Activated CD4-positive, alpha-beta T cell treated with anti-CD3 and anti-CD28 coated beads, Interleukin-2, amount 10 ng/mL, durations not matched to agents 7 days and 5 days (primary cell): Measurements from ENCODE around the gene ELOVL5. TPM values are rescaled to one million over a fixed set of nuclear protein-coding genes. Genes with fewer than 3 reads are reported as not detected.

Experiments
- CTCF ChIA-PET: fragments of 350-600 bp; sonication (Branson Sonifier 250); formaldehyde crosslinking; loops from one replicate; lab custom pipeline; 2021; ENCODE audit warnings: antibody characterized with exemption; lab: Charles Lee
- POLR2A ChIA-PET: fragments of 350-600 bp; sonication (Branson Sonifier 250); formaldehyde crosslinking; loops from one replicate; lab custom pipeline; 2021; ENCODE audit warnings: antibody characterized with exemption; lab: Charles Lee
- DNase-seq: peaks from one replicate; pipeline ENCODE4 v3.0.0-alpha.2; 2020
- H3K27ac Mint-ChIP-seq: one replicate; pipeline ENCODE4 v1.8.0; 2021; ENCODE audit warnings: mild to moderate bottlenecking, moderate library complexity, mixed read lengths
- H3K27me3 Mint-ChIP-seq: one replicate; pipeline ENCODE4 v1.8.0; 2021; ENCODE audit warnings: mixed read lengths
- H3K36me3 Mint-ChIP-seq: one replicate; pipeline ENCODE4 v1.8.0; 2021; ENCODE audit warnings: low read depth, mixed read lengths
- H3K4me1 Mint-ChIP-seq: one replicate; pipeline ENCODE4 v1.8.0; 2021; ENCODE audit warnings: mixed read lengths
- H3K4me3 Mint-ChIP-seq: one replicate; pipeline ENCODE4 v1.8.0; 2021; ENCODE audit warnings: mild to moderate bottlenecking, moderate library complexity, mixed read lengths
- H3K9me3 Mint-ChIP-seq: one replicate; pipeline ENCODE4 v1.8.0; 2021; ENCODE audit warnings: mixed read lengths
- total RNA-seq, 2 experiments: library from RNA; stranded (reverse); gene quantifications; one replicate each; pipeline ENCODE4 v1.2.3, GENCODE V29; 2021

ELOVL5 gene
- total RNA-seq, 2 experiments from 2014 or later, result 124 to 152 TPM

DNA sequence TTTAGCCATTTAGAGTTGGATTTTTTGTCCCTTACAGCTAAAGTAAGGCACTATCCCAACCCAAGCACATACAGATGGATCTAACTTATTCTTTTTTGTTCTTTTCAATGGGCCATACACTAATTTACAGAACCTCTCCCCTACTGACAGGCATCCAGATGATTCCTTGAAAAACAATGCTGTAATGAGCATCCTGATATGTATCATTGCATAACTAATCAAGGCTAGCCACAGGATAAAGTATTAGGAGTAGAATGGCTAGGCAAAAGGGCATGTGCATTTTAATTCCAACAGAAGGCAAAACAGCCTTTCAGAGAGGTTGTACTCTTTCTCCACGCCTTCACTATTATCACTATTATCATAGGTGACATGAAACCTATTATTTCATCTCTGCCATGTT, 54.1 kb downstream of the ELOVL5 start:
- no peaks in the 10 kb centered on the region for H3K9me3 Mint-ChIP-seq
- peaks cover 62% of the 10 kb centered on the region for H3K4me1 Mint-ChIP-seq
- CTCF ChIA-PET, result interaction anchor here (0.5 kb wide), 1 partner anchor 108 kb away, joined by 3 read pairs; no protein-coding TSS in a partner anchor
- DNase-seq, result no peak
- H3K27ac Mint-ChIP-seq, result no peak overlapping the region
- no peaks in the 10 kb centered on the region for H3K27me3 Mint-ChIP-seq
- H3K36me3 Mint-ChIP-seq, result peaks cover 34% of the 10 kb centered on the region
- H3K4me3 Mint-ChIP-seq, result no peak overlapping the region
- POLR2A ChIA-PET, result no interaction called here

DNA sequence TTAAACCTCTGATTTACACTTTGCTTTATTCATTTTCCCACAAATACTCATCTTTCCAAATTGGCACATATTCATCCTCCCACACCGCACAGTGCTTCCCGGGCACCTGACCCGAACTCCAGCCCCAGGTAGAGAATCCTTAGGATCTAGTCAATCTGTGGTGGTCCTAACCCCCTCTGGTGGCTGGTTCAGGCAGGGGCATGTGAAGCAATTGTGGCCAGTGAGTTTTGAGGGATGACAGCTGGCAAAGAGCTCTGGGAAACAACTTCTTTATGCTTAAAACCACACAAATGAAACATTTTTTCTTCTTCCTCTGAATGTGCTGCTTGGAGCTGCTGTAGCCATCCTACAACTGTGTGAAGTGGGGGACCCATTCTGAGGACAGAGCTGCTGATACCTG, 54.7 kb downstream of the ELOVL5 start:
- DNase-seq, result no peak
- Mint-ChIP-seq H3K4me3 (no peak overlapping the region), H3K27me3 (no peaks in the 10 kb centered on the region), H3K4me1 (peaks cover 57% of the 10 kb centered on the region), H3K36me3 (peaks cover 35% of the 10 kb centered on the region), H3K9me3 (no peaks in the 10 kb centered on the region), H3K27ac (no peak overlapping the region)
- ChIA-PET POLR2A (no interaction called here), CTCF (interaction anchor here (0.5 kb wide), 1 partner anchor 108 kb away, joined by 3 read pairs; no protein-coding TSS in a partner anchor)

DNA sequence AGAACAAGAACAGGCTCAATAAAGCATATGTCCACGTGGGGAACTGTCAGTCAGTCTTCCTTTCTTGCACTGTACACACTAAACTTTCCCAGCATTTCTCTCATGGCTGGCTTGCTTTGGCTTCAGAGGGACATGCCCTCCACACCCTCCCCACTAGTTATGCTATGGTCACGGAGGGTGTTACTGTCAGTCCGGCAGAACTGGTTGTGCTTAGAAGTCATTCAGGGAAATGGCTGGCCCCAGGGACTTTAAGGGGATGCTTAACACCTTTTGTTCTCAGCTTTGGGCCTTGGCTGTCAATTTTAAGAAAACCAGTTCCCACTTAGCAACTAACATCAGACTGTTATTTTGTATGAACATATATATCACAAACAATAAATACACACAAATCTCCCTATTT, 55.1 kb downstream of the ELOVL5 start:
- POLR2A ChIA-PET, result no interaction called here
- no peak overlapping the region for H3K4me3 Mint-ChIP-seq
- CTCF ChIA-PET, result interaction anchor here (1.3 kb wide), 1 partner anchor 50 kb away, joined by 3 read pairs; no protein-coding TSS in a partner anchor
- H3K36me3 Mint-ChIP-seq, result peaks cover 35% of the 10 kb centered on the region
- H3K27ac Mint-ChIP-seq, result peak overlapping the region; percentile 67
- DNase-seq, result no peak
- no peaks in the 10 kb centered on the region for H3K9me3 Mint-ChIP-seq
- H3K4me1 Mint-ChIP-seq, result peaks cover 53% of the 10 kb centered on the region
- no peaks in the 10 kb centered on the region for H3K27me3 Mint-ChIP-seq

DNA sequence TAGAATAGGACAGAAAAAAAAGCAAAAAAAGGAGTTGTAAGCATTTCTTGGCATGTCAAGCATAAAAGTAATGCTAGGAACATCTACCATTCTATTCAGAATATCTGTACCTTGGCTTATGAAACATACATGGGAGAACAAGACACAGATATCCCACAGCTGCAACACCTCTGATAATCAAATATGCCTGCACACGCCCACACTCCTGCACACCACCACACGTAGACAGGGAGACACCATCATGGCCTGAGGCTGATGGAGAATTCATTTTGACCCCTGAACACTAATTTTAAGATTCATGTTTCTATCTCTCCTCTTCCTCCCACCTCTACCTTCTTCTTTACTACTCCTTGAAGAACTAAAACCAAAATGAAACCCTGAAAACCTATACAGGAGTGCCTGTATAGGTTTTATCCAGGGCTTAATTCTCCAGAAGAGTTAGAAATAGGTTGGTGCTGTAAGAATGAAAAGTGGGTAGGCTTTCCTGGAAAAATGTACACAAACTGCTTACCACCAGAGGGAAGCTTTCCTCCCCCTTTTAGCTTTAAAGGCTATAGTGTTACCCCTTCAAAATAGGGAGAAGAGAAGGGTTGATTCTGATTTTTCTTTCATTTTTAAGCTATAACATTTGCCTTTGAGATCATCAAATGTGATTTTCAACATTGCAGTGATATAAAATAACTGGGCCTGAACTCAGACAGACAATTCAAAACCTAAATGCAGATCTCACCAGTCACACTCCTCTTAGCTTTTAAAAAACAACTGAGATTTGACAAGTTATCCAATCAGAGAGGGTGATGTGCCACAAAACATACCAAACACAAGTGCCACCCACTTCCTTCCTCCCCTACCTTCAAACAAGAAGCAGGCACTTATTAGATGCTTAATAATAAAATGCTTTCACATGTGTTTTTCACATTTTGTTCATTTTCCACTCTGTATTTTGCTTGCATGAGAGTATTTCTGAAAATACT, 57.9 kb downstream of the ELOVL5 start:
- H3K36me3 Mint-ChIP-seq, result peaks cover 48% of the 10 kb centered on the region
- ChIA-PET CTCF (interaction anchor here (0.7 to 0.9 kb wide), 2 partner anchors 11 to 69 kb away, joined by 3 to 4 read pairs; no protein-coding TSS in a partner anchor), POLR2A (no interaction called here)
- peak overlapping the region; percentile 48 for H3K27ac Mint-ChIP-seq
- no peaks in the 10 kb centered on the region for H3K9me3 Mint-ChIP-seq
- no peak overlapping the region for H3K4me3 Mint-ChIP-seq
- H3K4me1 Mint-ChIP-seq, result peaks cover 48% of the 10 kb centered on the region
- peak; percentile 40 for DNase-seq
- no peaks in the 10 kb centered on the region for H3K27me3 Mint-ChIP-seq

DNA sequence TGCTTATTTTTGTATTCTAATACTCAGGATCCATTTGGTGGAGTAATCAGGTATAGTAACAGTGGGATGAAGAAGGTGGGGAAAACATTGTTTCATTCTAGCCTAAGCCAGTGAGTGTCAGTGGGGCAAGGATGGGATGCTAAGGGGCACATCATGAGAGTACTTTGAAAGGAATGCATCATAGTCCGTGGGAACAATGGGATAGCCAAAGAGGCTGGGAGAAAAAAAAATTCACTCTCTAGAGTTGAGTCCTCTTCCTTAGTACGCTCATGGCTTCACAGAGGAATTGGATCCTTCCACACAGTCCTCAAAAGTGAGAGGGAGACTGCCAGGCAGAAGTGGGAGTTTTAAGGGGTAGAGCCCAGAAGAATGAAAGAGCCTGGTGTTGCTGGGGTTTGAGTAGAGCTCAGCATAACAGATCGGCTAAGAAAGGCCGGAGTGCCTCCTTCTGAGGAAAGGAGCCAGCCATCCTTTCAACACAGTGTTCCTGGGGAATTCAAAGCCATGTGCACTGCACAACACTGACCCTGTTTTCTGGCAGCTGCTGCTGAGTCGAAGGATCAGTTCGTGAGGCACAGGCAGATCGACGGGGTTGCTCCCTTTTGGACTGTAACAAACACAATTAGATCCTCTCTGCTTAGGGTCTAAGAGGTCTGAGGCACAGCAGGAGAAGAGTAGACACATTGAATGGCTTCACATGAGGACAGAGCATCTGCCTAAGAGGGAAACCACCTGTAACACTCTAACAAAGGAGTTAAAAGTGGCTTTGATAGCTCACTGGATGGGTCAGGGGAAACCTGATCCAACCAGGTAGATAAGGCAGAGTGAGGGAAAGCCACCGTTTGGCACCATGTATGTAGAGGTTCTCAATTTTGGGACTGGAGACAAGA, 61.2 kb downstream of the ELOVL5 start:
- H3K9me3 Mint-ChIP-seq, result no peaks in the 10 kb centered on the region
- no peak for DNase-seq
- no peak overlapping the region for H3K4me3 Mint-ChIP-seq
- H3K27me3 Mint-ChIP-seq, result no peaks in the 10 kb centered on the region
- H3K36me3 Mint-ChIP-seq, result peaks cover 43% of the 10 kb centered on the region
- CTCF ChIA-PET, result interaction anchor here (1.4 to 2.3 kb wide), 2 partner anchors 14 kb away, joined by 4 to 5 read pairs; no protein-coding TSS in a partner anchor
- peak overlapping the region; percentile 54 for H3K27ac Mint-ChIP-seq
- POLR2A ChIA-PET, result no interaction called here
- peaks cover 41% of the 10 kb centered on the region for H3K4me1 Mint-ChIP-seq

DNA sequence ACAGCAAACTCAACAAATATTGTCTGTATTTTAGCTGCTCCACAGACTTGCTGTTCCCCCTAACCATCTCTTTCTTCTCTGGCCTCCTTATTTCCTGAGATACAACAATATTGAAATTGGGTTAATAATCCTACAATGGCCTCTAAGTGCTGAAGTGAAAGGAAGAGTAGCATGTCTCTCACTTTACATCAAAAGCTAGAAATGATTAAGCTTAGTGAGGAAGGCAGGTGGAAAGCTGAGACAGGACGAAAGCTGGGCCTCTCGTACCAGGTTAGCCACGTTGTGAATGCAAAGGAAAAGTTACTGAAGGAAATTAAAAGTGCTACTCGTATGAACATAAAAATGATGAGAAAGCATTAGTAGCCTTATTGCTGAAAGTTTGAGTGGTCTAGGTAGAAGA, 63.8 kb downstream of the ELOVL5 start:
- no peak for DNase-seq
- CTCF ChIA-PET, result interaction anchor here (0.7 to 1.3 kb wide), 2 partner anchors 17 to 57 kb away, joined by 4 read pairs; no protein-coding TSS in a partner anchor
- H3K36me3 Mint-ChIP-seq, result peaks cover 42% of the 10 kb centered on the region
- H3K4me3 Mint-ChIP-seq, result no peak overlapping the region
- H3K27me3 Mint-ChIP-seq, result no peaks in the 10 kb centered on the region
- peak overlapping the region; percentile 13 for H3K27ac Mint-ChIP-seq
- H3K4me1 Mint-ChIP-seq, result peaks cover 37% of the 10 kb centered on the region
- POLR2A ChIA-PET, result no interaction called here
- no peaks in the 10 kb centered on the region for H3K9me3 Mint-ChIP-seq

DNA sequence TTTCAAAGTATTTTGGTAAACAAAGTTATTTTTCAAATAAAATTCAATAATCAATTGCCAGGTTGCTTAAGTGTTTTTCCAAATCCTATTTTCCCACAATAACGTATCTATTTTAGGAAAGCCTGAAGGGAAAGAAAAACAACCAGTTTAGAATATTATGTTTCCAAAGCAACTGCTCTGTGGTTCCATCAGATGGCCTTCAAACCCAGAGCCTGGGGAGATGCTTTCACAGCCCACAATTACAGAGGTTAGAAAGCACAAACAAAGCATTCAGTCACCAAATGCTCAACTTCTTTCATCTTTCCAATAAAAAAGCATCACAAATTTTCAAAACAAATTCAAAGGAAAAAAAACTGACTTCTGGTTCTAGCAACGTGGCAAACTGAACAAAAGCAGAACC, 66.0 kb downstream of the ELOVL5 start:
- H3K9me3 Mint-ChIP-seq, result no peaks in the 10 kb centered on the region
- CTCF ChIA-PET, result no interaction called here
- H3K27me3 Mint-ChIP-seq, result no peaks in the 10 kb centered on the region
- H3K27ac Mint-ChIP-seq, result peak overlapping the region; percentile 15
- H3K36me3 Mint-ChIP-seq, result peaks cover 45% of the 10 kb centered on the region
- POLR2A ChIA-PET, result no interaction called here
- DNase-seq, result no peak
- no peak overlapping the region for H3K4me3 Mint-ChIP-seq
- peaks cover 32% of the 10 kb centered on the region for H3K4me1 Mint-ChIP-seq

DNA sequence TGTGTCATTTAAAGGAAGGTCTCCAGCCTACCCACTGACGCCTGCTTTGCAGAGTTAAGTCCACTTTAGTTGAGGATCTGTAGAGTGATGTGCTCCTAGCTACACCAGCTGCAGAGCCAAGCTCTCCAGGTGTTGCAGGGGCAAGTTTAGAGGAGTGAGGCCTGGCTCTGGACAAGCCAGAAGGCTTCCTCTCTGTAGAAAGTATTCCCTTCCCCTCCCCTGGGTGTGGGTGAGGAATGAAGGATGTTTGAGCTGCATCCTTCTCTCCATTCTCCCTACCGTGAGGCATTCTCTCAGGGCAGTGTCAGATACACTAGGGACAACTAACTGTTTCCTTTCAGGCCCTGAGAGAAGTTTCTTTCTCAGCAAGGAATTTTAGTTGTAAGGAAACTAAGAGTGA, 66.5 kb downstream of the ELOVL5 start:
- Mint-ChIP-seq H3K4me3 (no peak overlapping the region), H3K36me3 (peaks cover 46% of the 10 kb centered on the region), H3K27ac (no peak overlapping the region), H3K9me3 (no peaks in the 10 kb centered on the region), H3K4me1 (peaks cover 33% of the 10 kb centered on the region), H3K27me3 (no peaks in the 10 kb centered on the region)
- CTCF ChIA-PET, result no interaction called here
- no peak for DNase-seq
- POLR2A ChIA-PET, result no interaction called here

DNA sequence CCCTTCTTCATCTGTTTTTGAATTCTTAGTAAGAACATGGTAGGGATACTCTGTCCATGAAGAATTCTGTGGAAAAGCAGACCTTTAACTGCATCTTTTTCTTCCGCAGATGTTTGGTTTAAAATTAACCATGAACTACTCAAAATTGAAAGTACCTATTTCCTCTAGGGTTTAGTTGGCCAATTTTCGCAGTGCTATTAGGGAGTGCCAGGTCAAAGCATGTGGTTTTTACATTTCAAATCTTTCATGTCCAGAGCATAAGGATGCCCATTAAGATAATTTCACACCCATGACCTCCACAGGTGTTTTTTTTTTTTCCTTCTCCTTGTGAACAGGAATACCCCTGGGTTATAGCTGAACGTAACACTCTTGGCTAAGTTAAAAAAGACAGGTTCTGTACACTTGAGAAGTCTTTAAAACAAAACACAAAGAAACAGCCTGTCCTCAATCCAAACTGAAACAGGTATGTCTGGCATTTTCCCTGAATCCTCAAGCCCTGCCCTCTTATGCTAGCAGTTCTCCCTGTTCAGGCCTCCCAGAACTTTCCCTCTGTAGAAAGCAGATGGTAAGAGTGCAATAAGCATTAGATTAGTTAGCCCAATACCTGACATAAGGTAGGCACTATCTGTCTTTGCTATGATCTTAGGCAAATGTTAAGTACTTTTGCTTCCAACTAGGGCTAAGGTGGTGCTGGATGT, 67.1 kb downstream of the ELOVL5 start:
- DNase-seq, result no peak
- ChIA-PET POLR2A (no interaction called here), CTCF (interaction anchor here (1.8 kb wide), 1 partner anchor 21 kb away, joined by 4 read pairs; no protein-coding TSS in a partner anchor)
- Mint-ChIP-seq H3K4me3 (no peak overlapping the region), H3K36me3 (peaks cover 45% of the 10 kb centered on the region), H3K4me1 (peaks cover 31% of the 10 kb centered on the region), H3K27me3 (no peaks in the 10 kb centered on the region), H3K9me3 (no peaks in the 10 kb centered on the region), H3K27ac (peak overlapping the region; percentile 28)

DNA sequence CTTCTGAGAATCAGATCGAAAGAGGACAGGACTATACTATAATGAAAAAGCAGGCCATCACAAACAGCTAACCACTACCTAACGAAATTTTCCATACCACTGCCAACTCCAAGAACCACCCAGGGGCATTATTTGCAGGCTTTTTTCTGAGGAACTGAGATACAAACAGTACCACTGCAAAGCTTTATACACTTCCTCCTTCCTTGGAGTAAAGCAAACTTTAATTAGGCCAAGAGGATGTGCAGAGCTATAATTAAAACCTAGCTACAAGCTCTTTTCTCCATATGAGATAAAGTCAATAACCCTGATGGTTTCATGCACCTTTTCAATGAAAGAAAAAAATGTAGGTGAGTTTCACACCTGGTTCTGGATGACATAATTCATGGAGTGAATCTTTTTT, 68.5 kb downstream of the ELOVL5 start:
- H3K9me3 Mint-ChIP-seq, result no peaks in the 10 kb centered on the region
- peaks cover 28% of the 10 kb centered on the region for H3K4me1 Mint-ChIP-seq
- H3K4me3 Mint-ChIP-seq, result no peak overlapping the region
- ChIA-PET POLR2A (no interaction called here), CTCF (interaction anchor here (1.6 to 1.8 kb wide), 2 partner anchors 10 to 23 kb away, joined by 4 read pairs; no protein-coding TSS in a partner anchor)
- DNase-seq, result no peak
- no peak overlapping the region for H3K27ac Mint-ChIP-seq
- no peaks in the 10 kb centered on the region for H3K27me3 Mint-ChIP-seq
- H3K36me3 Mint-ChIP-seq, result peaks cover 47% of the 10 kb centered on the region

DNA sequence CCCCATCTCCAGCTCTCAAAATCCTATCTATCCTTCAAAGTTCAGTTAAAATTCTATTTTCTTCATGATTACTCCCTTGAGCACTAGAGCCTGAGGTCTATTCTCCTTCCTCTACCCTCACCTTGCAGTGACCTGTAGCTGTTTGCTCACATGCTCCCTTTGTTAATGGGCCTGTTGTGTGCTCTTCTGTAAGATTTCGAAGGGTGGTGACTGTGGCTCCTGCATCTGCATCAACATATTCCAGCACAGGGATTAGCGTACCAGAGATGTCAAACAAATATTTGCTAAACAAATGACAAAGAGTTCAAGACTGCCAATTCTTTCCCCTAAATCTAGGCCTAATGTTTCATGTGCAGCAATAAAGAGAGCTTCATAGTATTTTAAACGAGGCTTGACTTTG, 69.5 kb downstream of the ELOVL5 start:
- no peaks in the 10 kb centered on the region for H3K9me3 Mint-ChIP-seq
- POLR2A ChIA-PET, result no interaction called here
- DNase-seq, result no peak
- H3K36me3 Mint-ChIP-seq, result peaks cover 44% of the 10 kb centered on the region
- H3K27me3 Mint-ChIP-seq, result no peaks in the 10 kb centered on the region
- H3K4me1 Mint-ChIP-seq, result peaks cover 21% of the 10 kb centered on the region
- CTCF ChIA-PET, result no interaction called here
- H3K27ac Mint-ChIP-seq, result no peak overlapping the region
- no peak overlapping the region for H3K4me3 Mint-ChIP-seq

DNA sequence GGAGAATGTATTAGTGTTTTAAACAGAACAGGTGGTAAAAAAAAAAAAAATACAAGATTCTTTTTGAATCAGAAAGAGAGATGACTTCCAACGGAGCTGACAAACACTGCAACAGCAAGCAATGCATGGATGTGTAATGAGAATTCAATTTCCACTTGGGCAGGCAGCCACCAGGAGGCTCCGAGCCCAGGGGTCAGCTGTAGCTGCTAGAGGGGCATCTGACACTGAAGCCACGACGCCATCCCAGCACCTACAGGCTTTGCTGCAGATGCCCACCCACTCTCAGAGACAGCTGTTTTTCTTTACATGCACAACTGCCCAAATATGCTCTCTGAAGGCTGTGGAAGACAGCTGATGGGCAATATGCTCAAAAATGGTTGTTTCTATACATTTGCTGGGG, 75.4 kb downstream of the ELOVL5 start:
- ChIA-PET POLR2A (no interaction called here), CTCF (interaction anchor here (0.7 to 1.8 kb wide), 4 partner anchors 16 to 213 kb away, joined by 3 to 5 read pairs (median 4); no protein-coding TSS in a partner anchor)
- Mint-ChIP-seq H3K4me1 (peaks cover 2% of the 10 kb centered on the region), H3K9me3 (no peaks in the 10 kb centered on the region), H3K36me3 (peaks cover 53% of the 10 kb centered on the region), H3K27me3 (no peaks in the 10 kb centered on the region), H3K27ac (no peak overlapping the region), H3K4me3 (no peak overlapping the region)
- DNase-seq, result no peak
